C4-2B (cell line): Measurements from ENCODE around the gene DTD2.

Source experiments
- ZFX ChIP-seq: fragments of 450-650 bp; IDR thresholded peaks from 2 replicates; pipeline ENCODE4 v1.6.1; 2017
- TF ChIP-seq, protein P1 (sequence below): fragments of 450-650 bp; conservative IDR thresholded peaks from 2 replicates; pipeline ENCODE4 v1.5.1; 2017; ENCODE audit warnings: mild to moderate bottlenecking

DNA sequence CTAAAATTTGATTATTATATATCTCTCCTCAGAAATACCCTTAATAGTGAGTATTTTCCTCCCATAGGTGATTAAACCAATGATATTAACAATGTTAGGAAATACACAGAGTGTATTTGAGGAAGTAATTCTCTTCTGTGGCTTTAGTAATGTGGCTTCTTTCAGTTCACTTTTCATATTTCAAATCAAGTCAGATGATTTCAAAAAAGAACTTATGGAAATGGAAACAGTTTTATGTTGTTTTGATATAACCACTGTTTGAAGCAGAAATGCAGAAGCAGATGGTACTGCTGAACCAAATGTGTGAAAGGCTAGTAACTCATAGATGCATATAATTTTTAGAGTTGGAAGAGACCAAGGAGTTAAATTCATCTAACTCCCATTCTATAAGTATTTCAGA, 32.4 kb upstream of the DTD2 start:
- TF ChIP-seq, protein P1, sequence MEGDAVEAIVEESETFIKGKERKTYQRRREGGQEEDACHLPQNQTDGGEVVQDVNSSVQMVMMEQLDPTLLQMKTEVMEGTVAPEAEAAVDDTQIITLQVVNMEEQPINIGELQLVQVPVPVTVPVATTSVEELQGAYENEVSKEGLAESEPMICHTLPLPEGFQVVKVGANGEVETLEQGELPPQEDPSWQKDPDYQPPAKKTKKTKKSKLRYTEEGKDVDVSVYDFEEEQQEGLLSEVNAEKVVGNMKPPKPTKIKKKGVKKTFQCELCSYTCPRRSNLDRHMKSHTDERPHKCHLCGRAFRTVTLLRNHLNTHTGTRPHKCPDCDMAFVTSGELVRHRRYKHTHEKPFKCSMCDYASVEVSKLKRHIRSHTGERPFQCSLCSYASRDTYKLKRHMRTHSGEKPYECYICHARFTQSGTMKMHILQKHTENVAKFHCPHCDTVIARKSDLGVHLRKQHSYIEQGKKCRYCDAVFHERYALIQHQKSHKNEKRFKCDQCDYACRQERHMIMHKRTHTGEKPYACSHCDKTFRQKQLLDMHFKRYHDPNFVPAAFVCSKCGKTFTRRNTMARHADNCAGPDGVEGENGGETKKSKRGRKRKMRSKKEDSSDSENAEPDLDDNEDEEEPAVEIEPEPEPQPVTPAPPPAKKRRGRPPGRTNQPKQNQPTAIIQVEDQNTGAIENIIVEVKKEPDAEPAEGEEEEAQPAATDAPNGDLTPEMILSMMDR: no peak
- no peak for TF ChIP-seq ZFX
